HepG2 (cell line): Measurements from ENCODE around the gene CLDN19. TPM values are rescaled to one million over a fixed set of nuclear protein-coding genes. Genes with fewer than 3 reads are reported as not detected.

Experiments
- BORCS8-MEF2B ChIP-seq: sonication (generic); formaldehyde crosslinking; IDR thresholded peaks from 2 replicates; pipeline ENCODE4 v1.8.0; 2022; ENCODE audit warnings: mild to moderate bottlenecking, missing genetic modification reagents
- CCAR2 ChIP-seq: fragments of 200-400 bp; formaldehyde crosslinking; optimal IDR thresholded peaks from 2 replicates; pipeline ENCODE3; 2018; ENCODE audit warnings: low read depth, mild to moderate bottlenecking, low read length, moderate library complexity
- CEBPB ChIP-seq: IDR thresholded peaks from 2 replicates; pipeline ENCODE4 v1.6.1; 2011; ENCODE audit warnings: low read depth, low read length, improper control_type of control experiment, borderline replicate concordance
- FOXM1 ChIP-seq: sonication (generic); formaldehyde crosslinking; IDR thresholded peaks from 2 replicates; pipeline ENCODE4 v1.5.0; 2020; ENCODE audit warnings: missing genetic modification reagents
- HDAC2 ChIP-seq: sonication (generic); formaldehyde crosslinking; IDR thresholded peaks from 2 replicates; pipeline ENCODE4 v1.4.0; 2020; ENCODE audit warnings: missing genetic modification reagents
- HNRNPL ChIP-seq: fragments of 200-400 bp; formaldehyde crosslinking; IDR thresholded peaks from 2 replicates; pipeline ENCODE4 v1.6.1; 2017; ENCODE audit warnings: mild to moderate bottlenecking, low read depth, low read length
- HOMEZ ChIP-seq: IDR thresholded peaks from 2 replicates; pipeline ENCODE4 v1.6.1; 2016; ENCODE audit warnings: low read depth
- MXD4 ChIP-seq: IDR thresholded peaks from 2 replicates; pipeline ENCODE4 v1.6.1; 2016; ENCODE audit warnings: mild to moderate bottlenecking, missing biosample characterization, missing genetic modification reagents
- PAF1 ChIP-seq: IDR thresholded peaks from 2 replicates; pipeline ENCODE4 v1.6.1; 2016; ENCODE audit warnings: missing genetic modification reagents, missing compliant biosample characterization
- SIX4 ChIP-seq: sonication (generic); formaldehyde crosslinking; IDR thresholded peaks from 2 replicates; pipeline ENCODE4 v1.4.0; 2020; ENCODE audit warnings: missing genetic modification reagents
- SOX5 ChIP-seq: IDR thresholded peaks from 2 replicates; pipeline ENCODE4 v1.6.1; 2016; ENCODE audit warnings: borderline replicate concordance
- THRA ChIP-seq: sonication (generic); formaldehyde crosslinking; IDR thresholded peaks from 2 replicates; pipeline ENCODE4 v1.4.0; 2020; ENCODE audit warnings: missing genetic modification reagents, borderline replicate concordance
- U2AF2 ChIP-seq: fragments of 200-400 bp; formaldehyde crosslinking; IDR thresholded peaks from 2 replicates; pipeline ENCODE4 v1.6.1; 2017; ENCODE audit warnings: low read depth, mild to moderate bottlenecking, low read length
- YY1 ChIP-seq: IDR thresholded peaks from 2 replicates; pipeline ENCODE4 v1.6.1; 2011; ENCODE audit warnings: low read length, low read depth, moderate library complexity, mild to moderate bottlenecking; ENCODE audit not compliant: insufficient read depth, insufficient replicate concordance
- ZBTB3 ChIP-seq: sonication (generic); formaldehyde crosslinking; IDR thresholded peaks from 2 replicates; pipeline ENCODE4 v1.4.0; 2020; ENCODE audit warnings: low read depth, mild to moderate bottlenecking, moderate library complexity, missing genetic modification reagents, borderline replicate concordance
- ZBTB4 ChIP-seq: sonication (generic); formaldehyde crosslinking; IDR thresholded peaks from 2 replicates; pipeline ENCODE4 v1.4.0; 2020; ENCODE audit warnings: missing genetic modification reagents, mild to moderate bottlenecking, borderline replicate concordance
- ZNF24 ChIP-seq: fragments of 450-650 bp; IDR thresholded peaks from 2 replicates; pipeline ENCODE4 v1.6.1; 2017; ENCODE audit warnings: antibody characterized with exemption, mild to moderate bottlenecking
- ZNF33A ChIP-seq: sonication (generic); formaldehyde crosslinking; IDR thresholded peaks from 2 replicates; pipeline ENCODE4 v1.5.1; 2020; ENCODE audit warnings: missing genetic modification reagents, mild to moderate bottlenecking, moderate library complexity, borderline replicate concordance
- ZNF549 ChIP-seq: sonication (generic); formaldehyde crosslinking; IDR thresholded peaks from 2 replicates; pipeline ENCODE4 v1.5.0; 2020; ENCODE audit warnings: missing genetic modification reagents
- ZNF557 ChIP-seq: sonication (generic); formaldehyde crosslinking; IDR thresholded peaks from 2 replicates; pipeline ENCODE4 v1.4.0; 2020; ENCODE audit warnings: missing genetic modification reagents
- ZNF772 ChIP-seq: sonication (generic); formaldehyde crosslinking; IDR thresholded peaks from 2 replicates; pipeline ENCODE4 v1.5.0; 2020; ENCODE audit warnings: mild to moderate bottlenecking, missing genetic modification reagents
- ZNF816 ChIP-seq: sonication (generic); formaldehyde crosslinking; IDR thresholded peaks from 2 replicates; pipeline ENCODE4 v1.8.0; 2022; ENCODE audit warnings: missing genetic modification reagents, mild to moderate bottlenecking, borderline replicate concordance
- polyA plus RNA-seq, 8 experiments: library from polyadenylated mRNA; depleted of rRNA in 3 of 8; stranded (reverse) in 7 of 8; unstranded in 1 of 8; fragments of >200 nt; fragmentation: Illumina TruSeq in 4 of 8; extraction: Trizol in 4 of 8; gene quantifications; 2 replicates each; pipeline versions ENCODE4 v1.2.1 to v1.2.3, GENCODE V29; 2011 to 2016; ENCODE audit warnings: low read depth in 4 of 8, missing spikeins in 1 of 8, mixed read lengths in 1 of 8; ENCODE audit not compliant: insufficient read depth in 1 of 8
- total RNA-seq, 5 experiments: library from RNA; depleted of rRNA; stranded (reverse); fragments of >200 nt; fragmentation: Illumina TruSeq; extraction: Trizol; gene quantifications; 2 replicates each; pipeline ENCODE4 v1.2.3, GENCODE V29; 2016; ENCODE audit warnings: low read depth in 1 of 5

Gene CLDN19
- total and polyA plus RNA-seq, 2 of the 13 experiments (the other 11 are each of a cell fraction or from before 2014, with no cell fraction given): 5.0 to 7.6 TPM

- TF ChIP-seq ZNF33A: no peak
- no peak for TF ChIP-seq PAF1 (CRISPR knock-in tag)
- TF ChIP-seq ZNF24: no peak
- no peak for TF ChIP-seq ZNF557 (CRISPR knock-in tag)
- TF ChIP-seq HNRNPL: no peak
- TF ChIP-seq BORCS8-MEF2B: 0 out of 2 replicates have a peak, but pooled peaks have one; percentile 38
- TF ChIP-seq SIX4 (CRISPR knock-in tag): no peak
- peak; percentile 63 for TF ChIP-seq HDAC2
- no peak; the same call in 1 of the 2 replicates for TF ChIP-seq THRA (CRISPR knock-in tag)
- TF ChIP-seq ZBTB3 (CRISPR knock-in tag): no peak
- no peak for TF ChIP-seq SOX5
- TF ChIP-seq MXD4 (CRISPR knock-in tag): no peak; the same call in 1 of the 2 replicates
- TF ChIP-seq CCAR2: no peak
- TF ChIP-seq ZNF816 (CRISPR knock-in tag): no peak
- no peak; the same call in 1 of the 2 replicates for TF ChIP-seq ZNF549 (CRISPR knock-in tag)
- no peak for TF ChIP-seq YY1
- TF ChIP-seq HOMEZ (CRISPR knock-in tag): no peak
- TF ChIP-seq FOXM1 (CRISPR knock-in tag): no peak
- no peak for TF ChIP-seq CEBPB
- no peak for TF ChIP-seq U2AF2
- peak; percentile 67; the same call in 1 of the 2 replicates for TF ChIP-seq ZNF772
- TF ChIP-seq ZBTB4 (CRISPR knock-in tag): no peak
These were observed 26.1 kb upstream of the CLDN19 start (continued) for GRCh38 chr1:42765832-42766740.
